Measurements from ENCODE around the gene KDM3A.

Gene KDM3A

DNA sequence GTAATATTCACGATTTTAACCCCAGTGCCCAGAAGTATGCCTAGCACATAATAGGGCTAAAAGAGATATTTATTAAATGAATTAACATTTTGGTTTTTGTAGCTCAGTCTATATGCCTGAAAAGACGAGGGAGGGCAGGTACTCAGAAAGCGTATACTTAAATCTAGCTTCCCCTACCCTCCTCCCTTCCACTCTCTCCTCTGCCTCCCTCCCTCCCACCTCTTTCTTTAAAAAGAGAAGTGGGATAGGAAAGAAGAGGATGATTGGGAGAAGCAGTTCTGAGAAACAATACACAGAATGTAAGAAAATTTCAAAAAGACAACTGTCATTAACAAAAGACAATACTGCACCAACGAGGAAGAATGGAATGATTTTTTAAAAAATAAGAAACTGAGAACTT is 82.3 kb downstream of the KDM3A start:
- DNase-seq = no peak

DNA sequence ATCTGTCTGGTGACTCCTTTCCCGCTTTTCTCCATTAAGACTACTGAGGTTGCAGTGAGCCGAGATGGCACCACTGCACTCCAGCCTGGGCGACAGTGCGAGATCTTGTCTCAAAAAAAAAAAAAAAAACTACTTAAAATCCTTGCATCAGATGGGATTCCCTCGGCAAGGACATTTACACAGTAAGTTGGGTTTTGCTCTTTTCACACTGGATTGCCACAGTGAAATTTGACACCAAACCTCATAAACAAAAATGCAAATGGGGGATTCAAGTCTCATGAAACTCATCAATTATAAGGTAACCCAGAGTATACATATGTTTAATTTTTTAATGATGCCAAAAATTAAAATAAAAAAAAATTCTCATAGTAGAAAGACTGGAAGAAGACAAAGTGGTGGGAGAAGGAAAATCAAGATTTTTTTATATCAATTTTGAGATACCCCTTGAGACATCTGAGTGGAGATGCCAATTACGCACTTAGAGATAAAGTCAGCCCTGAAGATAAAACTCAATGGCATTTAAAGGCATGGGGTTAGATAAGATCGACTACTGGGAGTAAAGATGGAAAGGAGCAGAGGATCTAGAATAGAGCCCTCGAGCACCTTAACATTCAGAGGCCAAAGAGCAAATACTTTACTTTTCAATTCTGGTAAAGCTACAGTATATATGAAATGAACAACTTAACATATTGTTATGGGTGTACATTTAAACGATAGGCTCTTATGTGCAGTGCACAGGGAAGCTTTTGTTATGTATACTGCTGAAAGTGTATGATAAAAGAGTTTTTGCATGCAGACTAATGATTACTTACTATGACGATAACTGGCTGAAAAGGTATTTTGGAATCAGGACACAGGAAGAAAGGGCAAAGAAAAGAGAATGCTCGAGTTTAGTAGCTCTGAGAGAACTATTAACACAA is 84.5 kb downstream of the KDM3A start:
- DNase-seq = no peak

DNA sequence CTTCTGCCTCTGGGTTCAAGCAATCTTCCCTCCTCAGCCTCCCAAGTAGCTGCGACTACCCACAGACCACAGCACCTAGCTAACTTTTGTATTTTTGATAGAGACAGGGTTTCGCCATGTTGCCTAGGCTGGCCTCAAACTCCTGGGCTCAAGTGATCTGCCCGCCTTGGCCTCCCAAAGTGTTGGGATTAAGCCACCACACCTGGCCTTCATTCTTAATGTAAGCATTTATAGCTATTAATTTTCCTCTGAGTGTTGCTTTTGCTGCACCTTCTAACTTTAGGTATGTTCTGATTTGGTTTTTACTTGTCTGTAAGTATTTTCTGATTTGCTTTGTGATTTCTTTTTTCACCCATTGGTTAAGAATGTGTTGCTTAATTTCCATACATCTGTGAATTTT is 92.4 kb downstream of the KDM3A start:
- no peak for DNase-seq

DNA sequence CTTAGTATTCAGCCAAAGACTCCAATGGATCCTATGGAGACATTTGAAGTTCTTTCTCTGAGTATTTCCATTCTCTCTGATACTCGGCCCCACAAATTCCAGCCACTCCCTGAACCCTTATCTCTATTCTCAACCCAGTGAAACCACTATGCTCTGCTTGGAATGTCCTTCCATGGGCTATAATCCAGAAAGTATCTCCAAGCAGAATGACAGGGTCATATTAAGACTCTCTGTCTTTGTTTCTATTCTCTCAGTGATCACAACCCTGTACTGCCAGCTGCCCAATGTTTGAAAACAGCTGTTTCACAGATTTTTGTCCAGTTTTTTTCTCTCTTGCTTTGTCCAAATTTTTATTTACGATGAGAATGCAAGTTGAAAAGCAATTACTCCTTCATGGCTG is 100.2 kb downstream of the KDM3A start:
- no peak for DNase-seq
